Fibroblast of skin of left quadriceps (primary cell): Measurements from ENCODE around the gene SGSH.
"Not testable (repeated sequence)": the region's sequence is repeated elsewhere in the genome, so short reads cannot be mapped to it uniquely, and the experiment has no call there.

Experiments used
- DNase-seq, 2 experiments: peaks; one replicate each; pipeline ENCODE4 v3.0.0-alpha.2; 2013; ENCODE audit warnings: low read depth in 2 of 2

The SGSH gene

DNA sequence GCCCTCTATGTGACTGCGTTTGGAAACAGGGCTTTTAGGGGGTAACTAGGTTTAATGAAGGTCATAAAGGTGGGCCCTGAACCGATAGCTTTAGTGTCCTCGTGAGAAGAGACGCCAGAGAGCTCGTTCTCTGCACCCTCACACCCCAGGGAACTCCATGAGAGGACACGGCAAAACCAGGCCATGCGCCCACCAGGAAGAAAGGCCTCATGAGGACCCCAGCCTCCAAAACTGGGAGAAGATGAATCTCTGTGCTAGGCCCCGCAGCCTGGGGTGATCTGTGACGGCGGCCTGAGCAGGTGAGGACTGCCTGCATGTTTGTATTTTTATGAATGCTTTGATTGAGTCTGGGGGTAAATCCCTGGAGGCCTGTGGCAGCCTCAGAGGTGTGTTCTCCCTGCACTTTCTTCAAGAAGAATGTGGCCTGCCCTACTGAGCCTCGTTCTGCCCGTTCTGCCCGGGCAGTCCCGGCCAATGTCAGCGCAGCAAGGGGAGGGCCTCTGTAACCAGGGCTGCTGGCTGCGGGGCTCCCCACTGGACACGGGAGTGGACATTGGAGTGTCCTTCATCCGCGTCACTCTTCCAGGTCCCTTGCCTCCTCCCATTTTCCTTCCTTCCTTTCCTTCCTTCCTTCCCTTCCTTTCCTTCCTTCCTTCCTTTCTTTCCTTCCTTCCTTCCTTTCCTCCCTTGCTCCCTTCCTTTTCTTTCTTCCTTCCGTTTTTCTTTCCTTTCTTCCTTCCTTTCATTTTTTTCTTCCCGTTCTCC, 33.7 kb upstream of the SGSH start:
- DNase-seq = no peak

DNA sequence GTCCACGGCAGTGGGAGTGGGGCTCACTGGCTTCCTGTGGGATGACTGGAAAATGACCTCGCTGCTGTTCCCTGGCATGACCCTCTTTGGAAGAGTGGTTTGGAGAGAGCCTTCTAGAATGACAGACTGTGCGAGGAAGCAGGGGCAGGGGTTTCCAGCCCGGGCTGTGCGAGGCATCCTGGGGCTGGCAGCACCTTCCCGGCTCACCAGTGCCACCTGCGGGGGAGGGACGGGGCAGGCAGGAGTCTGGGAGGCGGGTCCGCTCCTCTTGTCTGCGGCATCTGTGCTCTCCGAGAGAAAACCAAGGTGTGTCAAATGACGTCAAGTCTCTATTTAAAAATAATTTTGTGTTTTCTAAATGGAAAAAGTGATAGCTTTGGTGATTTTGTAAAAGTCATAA, 32.7 kb upstream of the SGSH start:
- DNase-seq = no peak

DNA sequence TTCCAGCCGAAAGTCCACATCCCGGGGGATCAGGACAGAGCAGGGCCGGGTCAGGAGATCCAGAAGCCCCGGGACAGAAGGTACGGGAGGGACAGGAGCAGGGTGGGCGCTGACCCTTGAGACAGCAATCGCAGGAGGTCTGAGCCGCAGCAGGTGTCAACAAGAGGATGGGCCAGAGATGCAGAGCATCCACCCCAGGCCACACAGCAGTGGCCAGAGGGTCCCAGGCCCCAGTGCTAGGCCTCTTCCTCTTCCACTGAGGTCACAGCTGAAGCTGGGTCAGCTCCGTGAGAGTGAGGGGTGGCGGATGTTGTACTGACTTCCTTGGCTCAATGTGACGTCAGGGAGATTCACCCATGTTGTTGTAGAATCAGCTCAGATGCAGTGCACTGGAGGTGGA, 31.8 kb upstream of the SGSH start:
- no peak for DNase-seq

DNA sequence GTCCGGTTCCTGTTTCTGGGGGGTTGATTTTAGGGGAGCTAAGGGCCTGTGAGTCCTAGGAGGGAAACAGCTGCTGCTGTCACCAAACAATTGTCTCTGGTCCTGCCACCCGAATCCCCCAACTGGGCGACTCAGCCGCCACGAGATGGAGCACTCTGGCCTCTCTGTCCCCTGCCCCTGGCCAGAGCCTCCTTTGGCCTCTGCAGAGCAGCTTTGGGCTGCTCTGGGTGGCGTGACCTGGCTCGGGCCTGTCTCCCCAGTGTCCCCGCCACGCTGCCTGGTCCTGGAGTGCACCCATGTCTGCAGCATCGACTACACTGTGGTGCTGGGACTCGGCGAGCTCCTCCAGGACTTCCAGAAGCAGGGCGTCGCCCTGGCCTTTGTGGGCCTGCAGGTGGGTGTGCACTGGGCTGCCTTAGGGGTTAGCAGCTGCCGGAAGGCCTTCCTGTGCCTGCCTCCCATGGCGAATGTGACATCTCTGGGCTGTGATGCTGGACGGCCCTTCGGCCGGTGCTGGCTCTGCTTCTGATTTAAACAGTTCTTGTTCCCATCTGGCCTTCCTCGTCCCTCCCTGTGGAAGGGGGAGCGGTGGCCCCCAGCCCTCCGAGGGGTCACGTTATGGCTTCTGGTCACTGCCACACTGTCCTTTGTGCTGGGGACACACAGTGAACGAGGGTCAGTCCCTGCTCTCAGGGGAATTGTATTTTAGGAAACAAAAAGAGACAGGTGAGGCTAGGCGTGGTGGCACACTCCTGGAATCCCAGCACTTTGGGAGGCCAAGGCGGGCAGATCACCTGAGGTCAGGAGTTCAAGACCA, 29.0 kb upstream of the SGSH start:
- no peak for DNase-seq

DNA sequence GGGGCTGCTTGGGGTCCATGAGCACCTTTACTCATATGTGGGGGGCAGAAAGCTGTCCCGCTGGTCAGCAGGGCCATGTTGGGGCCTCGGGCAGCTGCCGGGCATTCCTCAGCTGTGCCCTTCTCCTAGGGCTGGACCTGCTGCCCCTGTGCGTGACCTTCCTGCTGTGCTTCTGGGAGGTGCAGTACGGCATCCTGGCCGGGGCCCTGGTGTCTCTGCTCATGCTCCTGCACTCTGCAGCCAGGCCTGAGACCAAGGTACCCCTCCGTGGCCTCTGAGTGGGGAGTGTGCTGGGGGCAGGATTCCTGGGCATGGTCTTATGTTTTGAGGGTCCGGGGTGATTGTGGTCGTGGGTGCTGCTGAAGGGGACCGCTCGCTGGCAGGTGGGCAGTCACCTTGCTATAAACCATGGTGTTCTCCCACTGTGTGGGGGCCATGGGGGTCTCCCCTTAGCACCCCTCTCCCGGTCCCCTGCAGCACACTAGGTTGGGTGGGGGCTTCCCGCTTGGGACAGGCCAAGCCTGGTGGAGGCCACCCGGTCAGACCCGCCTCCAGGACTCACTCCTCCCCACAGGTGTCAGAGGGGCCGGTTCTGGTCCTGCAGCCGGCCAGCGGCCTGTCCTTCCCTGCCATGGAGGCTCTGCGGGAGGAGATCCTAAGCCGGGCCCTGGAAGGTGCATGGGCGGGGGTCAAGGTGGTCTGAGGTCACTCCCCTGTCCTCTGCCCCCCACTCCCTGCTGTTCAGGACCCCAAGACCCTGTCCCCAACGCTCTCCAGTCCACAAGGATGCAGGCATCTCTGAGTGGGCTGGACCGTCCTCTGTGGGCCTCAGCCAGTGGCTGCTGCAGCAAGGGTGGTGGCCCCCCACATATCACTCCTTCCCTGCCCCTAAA, 28.1 kb upstream of the SGSH start:
- no peak for DNase-seq

DNA sequence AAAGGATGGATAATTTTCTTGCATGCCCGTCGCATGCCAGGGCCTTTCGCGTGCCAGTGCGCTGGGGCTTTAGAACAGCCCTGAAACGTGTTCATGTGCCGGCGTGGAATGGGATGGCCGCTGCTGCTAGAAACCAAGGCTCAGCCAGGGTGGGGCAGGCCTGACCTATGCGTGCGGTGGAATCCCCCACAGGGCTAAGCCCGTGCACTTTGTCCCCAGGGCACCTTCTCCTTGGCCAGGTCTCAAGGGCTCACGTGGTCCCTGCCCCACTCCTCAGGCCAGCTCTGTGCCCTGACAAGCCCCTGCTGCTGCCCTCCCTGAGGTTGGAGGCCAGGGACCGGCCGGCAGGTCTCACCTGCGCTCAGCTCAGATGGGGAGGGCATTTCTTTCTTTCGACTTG, 27.4 kb upstream of the SGSH start:
- DNase-seq = no peak

DNA sequence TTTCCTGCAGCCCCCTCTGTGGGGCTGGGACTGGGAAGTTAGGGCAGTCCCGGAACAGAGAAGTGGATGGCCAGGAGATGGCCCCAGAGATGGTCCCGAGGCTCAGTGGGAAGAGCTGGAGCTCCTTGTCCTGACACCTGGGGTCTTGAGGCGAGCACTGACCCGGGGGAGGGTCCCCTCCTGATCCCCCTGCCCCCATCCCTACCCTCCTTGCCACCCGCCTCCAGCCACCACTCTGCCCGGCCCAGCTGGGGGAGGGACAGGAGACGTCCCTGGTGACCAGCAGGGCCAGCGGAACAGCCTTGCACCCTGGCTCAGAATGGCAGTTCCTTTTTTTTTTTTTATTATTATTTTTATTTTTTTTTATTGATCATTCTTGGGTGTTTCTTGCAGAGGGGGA, 26.6 kb upstream of the SGSH start:
- DNase-seq = no peak

DNA sequence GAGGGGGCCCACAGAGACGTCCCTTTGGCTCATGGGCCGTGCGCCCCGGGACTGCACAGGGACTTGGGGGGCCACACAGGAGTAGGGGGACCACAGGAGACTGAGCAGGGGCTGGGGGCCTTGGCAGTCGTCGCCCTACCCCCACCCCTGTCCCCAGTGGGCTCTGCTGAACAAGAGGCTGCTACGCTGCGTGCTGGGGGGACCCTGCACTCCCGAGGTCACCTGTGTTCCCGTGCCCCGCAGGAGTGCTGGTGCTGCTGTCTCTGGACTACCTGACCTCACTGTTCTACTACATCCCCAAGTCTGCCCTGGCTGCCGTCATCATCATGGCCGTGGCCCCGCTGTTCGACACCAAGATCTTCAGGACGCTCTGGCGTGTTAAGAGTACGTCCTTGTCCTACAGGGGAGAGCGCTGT, 26.1 kb upstream of the SGSH start:
- DNase-seq = no peak

DNA sequence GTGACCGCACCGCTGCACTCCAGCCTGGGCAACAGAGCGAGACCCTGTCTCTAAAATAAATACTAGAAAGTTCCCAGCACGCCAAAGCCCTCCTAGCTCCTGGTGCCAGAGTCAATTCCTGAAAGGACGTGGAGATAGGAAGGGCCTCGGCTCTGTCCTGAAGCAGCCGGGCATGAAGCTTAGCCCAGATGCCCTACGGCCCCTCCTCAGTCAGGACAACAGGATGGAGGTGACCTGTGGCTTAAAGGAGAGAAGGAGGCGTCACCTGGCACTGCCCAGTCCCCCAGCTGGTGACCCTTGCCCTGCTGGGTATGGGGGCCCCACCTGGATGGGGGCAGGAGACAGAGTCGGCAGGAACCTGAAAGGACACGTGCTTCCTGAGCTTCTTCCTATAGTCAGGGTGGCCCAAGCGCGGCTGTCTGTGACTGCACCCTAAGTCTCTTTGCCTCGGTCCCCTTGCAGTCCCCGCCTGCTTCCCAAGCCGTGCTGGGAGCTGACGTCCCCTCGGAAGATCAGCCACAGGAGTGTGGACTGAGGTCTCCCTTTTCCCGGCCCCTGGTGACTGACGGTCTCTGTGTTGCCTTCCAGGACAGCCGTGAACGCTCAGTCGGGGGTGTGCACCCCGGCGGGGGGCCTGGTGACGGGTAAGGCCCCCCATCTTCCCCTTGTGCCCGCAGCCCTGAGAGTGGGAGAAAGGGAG, 25.6 kb upstream of the SGSH start:
- DNase-seq = no peak

DNA sequence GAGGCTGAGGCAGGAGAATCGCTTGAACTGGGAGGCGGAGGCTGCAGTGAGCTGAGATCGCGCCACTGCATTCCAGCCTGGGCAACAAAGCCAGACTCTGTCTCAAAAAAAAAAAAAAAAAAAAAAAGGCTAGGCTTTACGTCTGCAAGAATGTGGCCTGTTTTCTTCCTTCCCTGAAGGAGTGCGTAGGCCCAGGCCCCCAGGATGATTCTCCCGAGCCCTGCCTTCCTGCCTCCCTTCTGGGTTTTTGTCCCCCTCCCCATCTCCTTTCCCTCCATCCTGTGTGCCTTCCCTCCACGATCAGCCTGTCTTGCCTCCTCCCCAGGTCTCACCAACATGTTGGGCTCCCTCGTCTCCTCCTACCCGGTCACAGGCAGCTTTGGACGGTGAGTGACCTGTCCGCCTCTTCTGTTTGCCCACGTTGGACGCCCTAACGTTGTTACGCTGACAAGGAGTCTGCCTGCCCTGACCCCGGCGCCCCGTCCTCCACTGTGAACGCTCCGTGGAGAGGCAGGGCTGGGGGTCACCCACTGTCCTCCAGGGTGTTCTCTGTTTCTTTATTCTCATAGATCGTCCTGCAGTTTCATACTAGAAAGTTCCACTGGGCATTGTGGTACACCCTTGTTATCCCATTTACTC, 24.9 kb upstream of the SGSH start:
- no peak for DNase-seq

DNA sequence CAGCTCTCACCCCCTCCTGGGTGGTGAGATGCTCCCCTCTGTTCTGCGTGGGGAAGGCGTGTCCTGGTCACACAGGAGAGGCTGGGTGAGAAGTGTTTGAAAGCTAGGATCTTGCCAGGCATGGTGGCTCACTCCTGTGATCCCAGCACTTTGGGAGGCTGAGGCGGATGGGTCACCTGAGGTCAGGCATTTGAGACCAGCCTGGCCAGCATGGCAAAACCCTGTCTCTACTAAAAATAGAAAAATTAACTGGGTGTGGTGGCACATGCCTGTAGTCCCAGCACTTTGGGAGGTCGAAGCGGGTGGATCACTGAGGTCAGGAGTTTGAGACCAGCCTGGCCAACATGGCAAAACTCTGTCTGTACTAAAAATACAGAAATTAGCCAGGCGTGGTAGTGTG, 24.3 kb upstream of the SGSH start:
- DNase-seq = not testable (repeated sequence)

DNA sequence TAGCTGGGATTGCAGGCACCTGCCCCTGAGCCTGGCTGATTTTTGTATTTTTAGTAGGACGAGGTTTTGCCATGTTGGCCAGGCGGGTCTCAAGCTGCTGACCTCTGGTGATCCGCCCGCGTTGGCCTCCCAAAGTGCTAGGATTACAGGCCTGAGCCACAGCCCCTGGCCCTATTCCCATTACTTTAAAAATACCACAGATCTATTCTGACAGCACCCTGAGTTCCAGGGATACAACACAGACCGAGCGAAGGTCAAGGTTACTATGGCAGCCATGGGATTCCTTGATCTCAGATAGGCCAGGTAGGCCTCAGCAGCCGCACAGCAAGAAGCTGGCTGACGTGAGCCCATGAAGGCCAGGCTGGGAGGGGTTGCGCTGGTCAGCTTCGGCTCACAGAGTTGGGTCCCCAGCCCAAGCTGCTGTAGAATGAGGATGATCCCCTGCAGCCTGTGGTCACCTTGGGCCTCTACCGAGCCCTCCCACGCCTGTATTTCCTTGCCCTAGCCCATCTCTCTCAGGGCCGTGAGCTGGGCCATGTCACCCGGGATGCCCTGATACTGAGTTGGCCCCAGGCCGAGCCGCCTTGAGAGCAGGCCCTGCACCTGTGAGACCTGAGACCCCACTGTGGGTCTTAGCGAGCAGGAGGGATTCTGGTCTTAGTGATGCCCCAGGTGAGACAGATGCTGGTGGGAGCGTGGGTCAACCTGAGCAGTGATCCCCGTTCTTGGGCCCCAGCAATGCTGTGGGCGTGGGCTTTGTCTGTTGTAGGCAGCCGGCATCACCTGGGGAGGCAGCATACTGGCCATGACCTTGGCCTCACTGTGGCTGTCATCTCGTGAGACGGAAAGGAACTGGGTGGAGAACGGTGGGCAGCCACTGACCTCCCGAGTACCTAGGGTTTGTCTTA, 23.6 kb upstream of the SGSH start:
- DNase-seq = no peak

DNA sequence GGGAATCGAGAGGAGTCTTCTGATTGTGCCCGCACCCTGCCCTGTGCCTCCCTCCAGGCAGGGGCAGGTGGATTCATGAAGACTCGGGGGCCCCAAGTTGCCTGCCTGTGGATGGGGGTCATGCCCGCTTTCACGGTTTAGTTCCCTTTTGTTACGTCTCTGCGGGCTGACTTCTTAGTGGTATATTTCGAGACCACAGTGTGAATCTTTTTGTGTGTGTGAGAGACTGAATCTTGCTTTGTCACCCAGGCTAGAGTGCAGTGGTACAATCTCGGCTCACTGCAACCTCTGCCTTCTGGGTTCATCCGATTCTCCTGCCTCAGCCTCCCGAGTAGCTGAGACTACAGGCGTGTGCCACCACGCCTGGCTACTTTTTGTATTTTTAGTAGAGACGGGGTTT, 22.4 kb upstream of the SGSH start:
- no peak for DNase-seq

DNA sequence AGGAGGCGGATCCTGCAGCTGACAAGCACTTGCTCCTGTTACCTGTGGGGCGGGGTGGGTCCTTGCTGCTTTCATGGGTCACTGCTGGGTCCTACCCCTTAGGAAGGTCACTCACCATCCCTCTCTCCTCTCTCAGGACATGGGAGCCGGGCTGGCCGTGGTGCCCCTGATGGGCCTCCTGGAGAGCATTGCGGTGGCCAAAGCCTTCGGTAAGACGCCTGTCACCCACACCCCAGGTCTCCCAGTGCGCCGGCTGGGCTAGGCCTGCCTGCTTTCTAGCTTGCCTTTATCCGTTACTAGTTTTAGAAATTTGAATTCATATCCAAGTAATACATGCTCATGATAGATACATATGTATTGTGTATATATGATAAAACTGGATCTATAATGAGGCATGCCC, 17.3 kb upstream of the SGSH start:
- DNase-seq = no peak

DNA sequence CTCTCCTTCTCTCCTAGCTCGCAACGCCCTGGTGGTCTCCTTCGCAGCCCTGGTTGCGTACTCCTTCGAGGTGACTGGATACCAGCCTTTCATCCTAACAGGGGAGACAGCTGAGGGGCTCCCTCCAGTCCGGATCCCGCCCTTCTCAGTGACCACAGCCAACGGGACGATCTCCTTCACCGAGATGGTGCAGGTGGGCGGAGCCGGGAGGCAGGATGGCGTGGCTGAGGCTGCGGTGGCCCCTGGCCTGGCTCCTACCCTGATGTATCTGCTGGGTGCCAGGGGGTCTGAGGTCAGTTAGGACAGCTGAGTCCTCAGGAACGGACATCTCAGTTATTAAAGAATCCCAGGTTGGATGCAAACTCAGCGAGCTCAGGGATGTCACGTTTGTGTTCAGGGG, 16.8 kb upstream of the SGSH start:
- no peak for DNase-seq

DNA sequence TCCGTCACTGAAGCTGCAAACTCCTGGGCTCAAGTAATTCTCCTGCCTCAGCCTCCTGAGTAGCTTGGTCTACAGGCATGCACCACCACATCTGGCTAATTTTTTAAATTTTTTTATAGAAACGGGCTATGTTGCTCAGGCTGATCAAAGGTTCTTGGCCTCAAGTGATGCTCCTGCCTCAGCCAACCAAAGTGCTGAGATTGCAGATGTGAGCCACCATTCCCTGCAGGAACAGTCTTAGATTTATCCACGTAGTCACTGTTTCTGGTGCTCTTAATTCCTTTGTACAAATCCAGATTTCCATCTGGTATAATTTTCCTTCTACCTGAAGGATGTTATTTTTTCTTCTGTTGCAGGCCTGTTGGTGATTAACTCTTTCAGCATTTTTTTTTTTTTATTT, 13.1 kb upstream of the SGSH start:
- DNase-seq = no peak

DNA sequence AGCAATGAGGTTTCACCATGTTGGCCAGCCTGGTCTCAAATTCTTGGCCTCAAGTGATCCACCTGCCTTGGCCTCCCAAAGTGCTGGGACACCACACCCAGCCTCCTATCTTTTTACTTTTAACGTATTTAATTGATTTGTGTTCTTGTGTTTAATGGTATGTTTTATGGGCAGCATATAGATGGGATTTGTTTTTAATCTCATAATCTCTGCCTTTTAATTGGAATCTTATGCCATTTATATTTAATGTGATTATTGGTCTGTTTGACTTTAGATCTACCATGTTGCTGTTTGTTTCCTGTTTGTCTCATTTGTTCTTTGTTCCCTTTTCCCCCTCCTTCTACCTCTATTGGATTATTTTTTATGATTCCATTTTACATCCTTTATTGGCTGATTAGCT, 12.3 kb upstream of the SGSH start:
- no peak for DNase-seq

DNA sequence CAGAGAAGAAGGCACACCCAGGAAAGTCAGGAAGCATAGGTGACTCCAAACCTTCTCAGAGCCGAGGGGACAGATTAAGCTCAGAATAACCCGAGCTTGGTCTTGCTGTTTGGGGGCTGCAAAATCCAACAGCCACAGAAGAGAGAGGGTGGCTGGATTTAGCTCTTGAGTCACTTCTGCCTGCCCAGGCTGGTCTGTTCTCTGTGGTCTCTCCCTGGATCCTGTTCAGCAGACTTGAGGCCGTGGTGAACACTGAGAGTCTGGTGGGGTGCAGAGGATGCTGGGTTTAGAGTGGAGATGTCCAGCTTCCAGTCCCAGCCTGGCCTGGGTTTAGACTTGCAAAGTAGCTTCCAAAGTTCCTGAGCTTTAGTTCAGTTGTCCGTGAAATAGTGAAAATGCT, 8.9 kb upstream of the SGSH start:
- DNase-seq = no peak

DNA sequence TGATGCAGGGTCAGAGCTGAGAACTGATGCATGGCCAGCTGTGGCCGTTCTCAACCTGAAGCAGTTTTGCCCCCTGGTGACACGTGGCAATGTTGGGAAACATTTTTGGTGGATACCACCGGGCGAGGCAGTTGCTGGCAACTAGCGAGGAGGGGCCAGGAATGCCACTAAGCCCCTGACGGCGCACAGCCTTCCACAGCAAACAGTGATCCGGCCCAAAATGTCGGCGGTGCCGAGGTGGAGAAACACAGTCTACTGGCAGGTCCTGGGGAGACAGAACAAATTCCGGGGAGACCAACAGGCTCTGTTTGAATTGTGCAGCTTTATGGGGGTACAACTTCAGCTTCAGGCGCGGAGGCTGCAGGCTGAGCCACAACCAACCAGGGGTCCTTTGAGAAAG, 8.3 kb upstream of the SGSH start:
- DNase-seq = no peak

DNA sequence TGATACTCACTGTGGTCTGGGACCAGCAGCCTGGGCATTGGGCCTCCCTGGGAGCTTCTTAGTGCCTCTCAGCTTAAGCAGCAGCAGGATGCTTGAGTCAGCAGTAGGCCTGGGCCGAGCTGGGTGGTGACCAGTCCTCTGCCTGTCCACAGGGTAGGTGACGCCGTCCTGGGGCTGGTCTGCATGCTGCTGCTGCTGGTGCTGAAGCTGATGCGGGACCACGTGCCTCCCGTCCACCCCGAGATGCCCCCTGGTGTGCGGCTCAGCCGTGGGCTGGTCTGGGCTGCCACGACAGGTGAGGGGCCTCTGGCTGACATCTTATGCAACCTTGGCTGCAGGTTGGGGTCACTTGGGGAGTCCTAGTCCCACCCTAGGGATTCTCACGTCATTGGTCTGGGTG, 7.5 kb upstream of the SGSH start:
- no peak for DNase-seq
